Endothelial cell of umbilical vein (primary cell): ENCODE measurements around the gene AASDH. TPM values are rescaled to one million over a fixed set of nuclear protein-coding genes. Genes with fewer than 3 reads are reported as not detected.

Source experiments
- BruUV-seq: library from RNA; stranded (reverse); fragments of 400-500 nt; replicated peaks from 2 replicates; lab custom pipeline; 2021; lab: Mats Ljungman, UMichigan
- CTCF ChIA-PET: fragments of 300-600, 350-600 bp; sonication (Branson Sonifier 250); formaldehyde crosslinking; loops from one replicate; lab custom pipeline; 2021; ENCODE audit warnings: antibody characterized with exemption, inconsistent platforms; lab: Charles Lee
- POLR2A ChIA-PET: fragments of 300-600, 350-600 bp; sonication (Branson Sonifier 250); formaldehyde crosslinking; loops from one replicate; lab custom pipeline; 2021; ENCODE audit warnings: antibody characterized with exemption, inconsistent platforms; lab: Charles Lee
- DNase-seq: peaks from one replicate; pipeline ENCODE4 v3.0.0-alpha.2; 2011; ENCODE audit warnings: low read depth, low spot score
- FAIRE-seq: peaks from 2 replicates; lab custom pipeline; 2011; peaks lifted over from hg19 to GRCh38; lab: Jason Lieb, UNC
- H2AFZ ChIP-seq: 2 replicates; pipeline ENCODE4 v1.6.0; 2012; ENCODE audit warnings: low read depth, low read length, control low read depth, inconsistent platforms
- H3K27ac ChIP-seq: 2 replicates; pipeline ENCODE4 v1.5.1; 2011; ENCODE audit warnings: low read depth, mild to moderate bottlenecking, control low read depth, low read length, moderate library complexity; ENCODE audit not compliant: insufficient read depth
- H3K27me3 ChIP-seq, 2 experiments: 2 replicates each; pipeline versions ENCODE4 v1.6.0 to v1.6.1; 2011; ENCODE audit warnings: low read length in 2 of 2, mixed read lengths in 1 of 2; ENCODE audit not compliant: control insufficient read depth in 2 of 2, insufficient read depth in 2 of 2
- H3K36me3 ChIP-seq, 2 experiments: 2 replicates in 1 of 2; 3 replicates in 1 of 2; pipeline ENCODE4 v1.5.1; 2011; ENCODE audit warnings: low read length in 2 of 2, mild to moderate bottlenecking in 1 of 2, moderate library complexity in 1 of 2; ENCODE audit not compliant: control insufficient read depth in 2 of 2, insufficient read depth in 2 of 2; ENCODE audit errors: extremely low read depth in 1 of 2
- H3K4me1 ChIP-seq: 3 replicates; pipeline ENCODE4 v1.5.1; 2011; ENCODE audit warnings: mild to moderate bottlenecking, low read length; ENCODE audit not compliant: control insufficient read depth, insufficient read depth; ENCODE audit errors: extremely low read depth
- H3K4me2 ChIP-seq: 2 replicates; pipeline ENCODE4 v1.6.1; 2011; ENCODE audit warnings: low read length, control low read depth, mixed read lengths; ENCODE audit not compliant: insufficient read depth
- H3K4me3 ChIP-seq, 3 experiments: fragments of 200-600 bp in 1 of 3; sonication (generic), shearing (Covaris generic) in 1 of 3; replicated peaks in 1 of 3; 2 replicates each; pipeline ENCODE4 v1.5.1; 2011 to 2016; ENCODE audit warnings: control low read depth in 3 of 3, low read length in 3 of 3, mild to moderate bottlenecking in 2 of 3, inconsistent platforms in 1 of 3, low read depth in 1 of 3, moderate library complexity in 1 of 3; ENCODE audit not compliant: insufficient read depth in 1 of 3
- H3K79me2 ChIP-seq: 2 replicates; pipeline ENCODE4 v1.6.0; 2012; ENCODE audit warnings: low read length, inconsistent platforms; ENCODE audit not compliant: control insufficient read depth, insufficient read depth
- H3K9ac ChIP-seq: replicated peaks from 2 replicates; pipeline ENCODE3; 2011; ENCODE audit warnings: low read length, control low read depth; ENCODE audit not compliant: insufficient read depth; ENCODE audit errors: extremely low read depth
- H3K9me1 ChIP-seq: replicated peaks from 3 replicates; pipeline ENCODE4 v1.6.0; 2011; ENCODE audit warnings: mild to moderate bottlenecking, low read length; ENCODE audit not compliant: control insufficient read depth, insufficient read depth; ENCODE audit errors: extremely low read depth
- H3K9me3 ChIP-seq: replicated peaks from 2 replicates; pipeline ENCODE4 v1.5.1; 2012; ENCODE audit warnings: low read length, inconsistent platforms; ENCODE audit not compliant: control insufficient read depth, insufficient read depth
- H4K20me1 ChIP-seq: replicated peaks from 2 replicates; pipeline ENCODE3; 2011; ENCODE audit warnings: mild to moderate bottlenecking, low read length; ENCODE audit not compliant: control insufficient read depth, insufficient read depth; ENCODE audit errors: extremely low read depth
- CTCF ChIP-seq, 2 donors: IDR thresholded peaks; 1 replicate in 1 of 2; 2 replicates in 1 of 2; pipeline ENCODE4 v1.5.1; 2011; ENCODE audit warnings: low read length in 2 of 2, mild to moderate bottlenecking in 2 of 2, moderate library complexity in 2 of 2, control low read depth in 1 of 2, inconsistent platforms in 1 of 2, low read depth in 1 of 2; ENCODE audit not compliant: insufficient read depth in 1 of 2; ENCODE audit errors: extremely low read depth in 1 of 2
- EZH2 ChIP-seq: IDR thresholded peaks from 2 replicates; pipeline ENCODE4 v1.6.1; 2012; ENCODE audit warnings: borderline replicate concordance, low read depth, mild to moderate bottlenecking, moderate library complexity, low read length, inconsistent platforms; ENCODE audit not compliant: severe bottlenecking
- FOS ChIP-seq: IDR thresholded peaks from 2 replicates; pipeline ENCODE4 v1.6.1; 2011; ENCODE audit warnings: mild to moderate bottlenecking, low read length, moderate library complexity, borderline replicate concordance; ENCODE audit not compliant: insufficient read depth
- GATA2 ChIP-seq: IDR thresholded peaks from 2 replicates; pipeline ENCODE4 v1.7.0; 2011; ENCODE audit warnings: low read depth, mild to moderate bottlenecking, moderate library complexity, mixed read lengths, low read length; ENCODE audit not compliant: insufficient read length, insufficient read depth
- JUN ChIP-seq: IDR thresholded peaks from 2 replicates; pipeline ENCODE4 v1.6.1; 2011; ENCODE audit warnings: borderline replicate concordance, low read depth; ENCODE audit not compliant: insufficient read length, insufficient read depth
- MAX ChIP-seq: IDR thresholded peaks from 2 replicates; pipeline ENCODE4 v1.6.1; 2011; ENCODE audit not compliant: insufficient read depth, insufficient read length
- MYC ChIP-seq: IDR thresholded peaks from one replicate; pipeline ENCODE4 v1.6.1; 2011; ENCODE audit warnings: mild to moderate bottlenecking, low read depth, low read length
- POLR2A ChIP-seq: IDR thresholded peaks from 2 replicates; pipeline ENCODE4 v1.6.1; 2012; ENCODE audit warnings: low read depth, mild to moderate bottlenecking, control low read depth, low read length
- POLR2AphosphoS5 ChIP-seq: IDR thresholded peaks from 2 replicates; pipeline ENCODE4 v1.6.1; 2012; ENCODE audit warnings: low read depth, mild to moderate bottlenecking, control low read depth, low read length, moderate library complexity; ENCODE audit not compliant: insufficient read depth
- dilution Hi-C: fragments of 300-500 bp; cut with MboI; formaldehyde crosslinking; loops from one replicate; pipeline ENCODE4 v1.15.0; 2019; ENCODE audit warnings: low sequenced_read_pairs; ENCODE audit not compliant: extremely low pct_ligation_motif_present
- intact Hi-C: fragments of 100-400 bp; cut with micrococcal nuclease; formaldehyde crosslinking; loops from one replicate; pipeline ENCODE4 v1.10.0; 2022
- polyA plus RNA-seq, 4 experiments: library from polyadenylated mRNA; depleted of rRNA in 3 of 4; stranded (reverse) in 3 of 4; unstranded in 1 of 4; fragments of >200 nt; gene quantifications; 2 replicates each; pipeline versions ENCODE4 v1.2.1 to v1.2.3, GENCODE V29; 2011 to 2012; ENCODE audit warnings: missing spikeins in 1 of 4
- total RNA-seq: library from RNA; stranded (reverse); gene quantifications from 2 replicates; pipeline ENCODE4 v1.2.3, GENCODE V29; 2021

The AASDH gene
- total and polyA plus RNA-seq, 2 donors (not counting 3 experiments of a cell fraction or from before 2014, with no cell fraction given): 4.2 to 9.5 TPM

DNA sequence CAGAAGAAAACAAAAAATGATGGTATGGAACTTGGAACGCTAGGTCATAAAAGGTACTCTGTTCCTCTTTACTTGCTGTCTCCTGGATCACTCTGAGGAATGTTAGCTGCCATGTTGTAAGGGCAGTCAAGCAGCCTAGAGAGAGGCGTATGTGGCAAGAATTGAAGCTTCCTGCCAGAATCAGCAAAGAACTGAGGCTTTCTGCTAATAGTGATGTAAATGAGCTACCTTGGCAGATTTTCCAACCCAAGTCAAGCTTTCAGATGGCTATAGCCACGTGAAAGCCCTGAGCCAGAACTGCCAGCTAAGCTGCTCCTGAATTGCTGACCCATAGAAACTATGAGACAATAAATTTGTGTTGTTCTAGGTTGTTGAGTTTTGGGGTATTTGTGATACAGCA, 38.7 kb downstream of the AASDH start:
- H3K27ac ChIP-seq: no peak overlapping the region
- H3K36me3 ChIP-seq: no peaks in the 10 kb centered on the region
- H3K4me2 ChIP-seq: no peak overlapping the region
- H4K20me1 ChIP-seq: no peaks in the 10 kb centered on the region
- no peaks in the 10 kb centered on the region for H3K79me2 ChIP-seq
- H3K9me3 ChIP-seq: no peaks in the 10 kb centered on the region
- no peak overlapping the region for H3K9ac ChIP-seq
- dilution Hi-C loops (no loop called here), intact Hi-C loops (no loop called here)
- no peaks in the 10 kb centered on the region for H3K27me3 ChIP-seq
- DNase-seq: no peak
- H3K9me1 ChIP-seq: no peaks in the 10 kb centered on the region
- no peak for FAIRE-seq
- ChIA-PET CTCF (interaction anchor here (1.0 to 1.3 kb wide), 2 partner anchors 9 to 24 kb away, joined by 3 to 4 read pairs; no protein-coding TSS in a partner anchor), POLR2A (interaction anchor here (0.9 kb wide), 1 partner anchor 26 kb away, joined by 7 read pairs; no protein-coding TSS in a partner anchor)
- H3K4me1 ChIP-seq: no peaks in the 10 kb centered on the region
- BruUV-seq: no TSS peak
- no peak for TF ChIP-seq POLR2AphosphoS5
- no peak for TF ChIP-seq MYC
- TF ChIP-seq JUN: no peak
- H2AFZ ChIP-seq: no peak overlapping the region
- H3K4me3 ChIP-seq: no peak overlapping the region

DNA sequence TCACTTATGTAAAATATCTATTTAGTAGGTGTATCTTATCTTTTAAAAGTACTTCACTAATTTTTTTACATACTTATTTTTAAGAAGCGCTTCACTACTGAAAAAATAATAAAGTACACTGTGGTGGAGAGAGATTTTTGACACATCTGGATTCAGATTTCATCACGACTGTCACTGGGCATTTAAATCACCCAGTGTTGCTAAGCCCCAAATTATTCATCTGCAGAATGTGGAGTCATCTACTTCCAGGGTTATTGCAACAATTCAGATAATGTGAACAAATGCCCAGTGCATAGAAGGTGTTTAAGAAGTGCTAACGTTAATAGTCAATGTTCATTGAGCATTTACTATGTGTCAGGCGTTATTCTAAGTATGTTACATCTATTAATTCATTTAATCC, 41.8 kb downstream of the AASDH start:
- Histone ChIP-seq H3K4me2 (no peak overlapping the region), H3K36me3 (no peaks in the 10 kb centered on the region), H3K27me3 (no peaks in the 10 kb centered on the region), H3K9me3 (no peaks in the 10 kb centered on the region), H2AFZ (no peak overlapping the region), H3K9ac (no peak overlapping the region), H3K4me3 (no peak overlapping the region), H3K9me1 (no peaks in the 10 kb centered on the region), H3K4me1 (no peaks in the 10 kb centered on the region), H4K20me1 (no peaks in the 10 kb centered on the region), H3K79me2 (no peaks in the 10 kb centered on the region), H3K27ac (no peak overlapping the region)
- ChIA-PET CTCF (interaction anchor here (1.3 kb wide), 1 partner anchor 11 kb away, joined by 4 read pairs; no protein-coding TSS in a partner anchor), POLR2A (no interaction called here)
- intact Hi-C loops: no loop called here
- DNase-seq: no peak
- FAIRE-seq: no peak
- dilution Hi-C loops: no loop called here
- no TSS peak for BruUV-seq
- TF ChIP-seq POLR2A (no peak), GATA2 (no peak), MYC (no peak), MAX (no peak), POLR2AphosphoS5 (no peak), FOS (no peak), JUN (no peak), EZH2 (no peak), CTCF (IDR thresholded peaks at IDR 0.05; ENCODE audit: extremely low read depth in 1 of 2, insufficient read depth in 1 of 2, low read depth in 1 of 2, low read length in 2 of 2) (no peak)
